A549 (cell line): ENCODE results near the gene CNTNAP2.

Experiments
- CTCF ChIP-seq: fragments of >200 bp; sonication (Bioruptor Twin); formaldehyde crosslinking; IDR thresholded peaks from 3 replicates; pipeline ENCODE4 v1.5.1; 2016
- EP300 ChIP-seq, 2 experiments: fragments of >200 bp; sonication (Bioruptor Twin); formaldehyde crosslinking; IDR thresholded peaks; 2 replicates in 1 of 2; 3 replicates in 1 of 2; pipeline ENCODE4 v1.6.1; 2016 to 2017
- FOSL2 ChIP-seq, 2 experiments: fragments of 450-650 bp in 1 of 2; fragments of >200 bp in 1 of 2; sonication (Bioruptor Twin) in 1 of 2; formaldehyde crosslinking; IDR thresholded peaks; 2 replicates each; pipeline versions ENCODE4 v1.5.0 to v1.6.1; 2016 to 2020; ENCODE audit warnings: mild to moderate bottlenecking in 1 of 2, moderate library complexity in 1 of 2
- HDAC2 ChIP-seq: fragments of 200-600 bp; sonication (generic); IDR thresholded peaks from 2 replicates; pipeline ENCODE4 v1.6.1; 2016
- HEYL ChIP-seq: fragments of 250-450 bp; sonication (Bioruptor Pico); IDR thresholded peaks from 2 replicates; pipeline ENCODE4 v1.8.0; 2021; ENCODE audit warnings: mild to moderate bottlenecking, moderate library complexity
- MAX ChIP-seq: IDR thresholded peaks from 2 replicates; pipeline ENCODE4 v1.6.1; 2012
- NFE2L2 ChIP-seq: fragments of 150-350 bp; conservative IDR thresholded peaks from 2 replicates; pipeline ENCODE4 v1.6.1; 2014; ENCODE audit warnings: low read length
- PBX3 ChIP-seq: IDR thresholded peaks from 2 replicates; pipeline ENCODE4 v1.6.1; 2012
- POLR2A ChIP-seq: IDR thresholded peaks from 2 replicates; pipeline ENCODE4 v1.6.1; 2012; ENCODE audit warnings: mild to moderate bottlenecking, low read length
- RAD21 ChIP-seq, 2 experiments: fragments of >200 bp in 1 of 2; sonication (Bioruptor Twin) in 1 of 2; formaldehyde crosslinking in 1 of 2; IDR thresholded peaks in 1 of 2; conservative IDR thresholded peaks in 1 of 2; 2 replicates in 1 of 2; 3 replicates in 1 of 2; pipeline ENCODE4 v1.6.1; 2012 to 2018; ENCODE audit warnings: inconsistent platforms in 1 of 2

- TF ChIP-seq CTCF = no peak
- TF ChIP-seq PBX3 = no peak
- no peak for TF ChIP-seq RAD21 (conservative IDR thresholded peaks at IDR 0.05 in 1 of 2, IDR thresholded peaks at IDR 0.05 in 1 of 2)
- TF ChIP-seq EP300 (IDR thresholded peaks at IDR 0.05) = no peak
- TF ChIP-seq FOSL2 (IDR thresholded peaks at IDR 0.05) = no peak
- TF ChIP-seq FOSL2 (CRISPR knock-in tag; IDR thresholded peaks at IDR 0.05) = no peak
- no peak for TF ChIP-seq NFE2L2
- TF ChIP-seq MAX = no peak
- TF ChIP-seq HEYL (CRISPR knock-in tag) = no peak
- TF ChIP-seq POLR2A = no peak
- no peak for TF ChIP-seq HDAC2
These were observed 1057.3 kb downstream of the CNTNAP2 start for GRCh38 chr7:147173883-147174282.
